HepG2 (cell line): ENCODE measurements around the gene ZNF48. TPM values are rescaled to one million over a fixed set of nuclear protein-coding genes. Genes with fewer than 3 reads are reported as not detected.
A peak's percentile ranks its signal among the peaks of the same experiment; 100 is the strongest.

ENCODE experiments used
- AGO2 ChIP-seq: fragments of 200-400 bp; formaldehyde crosslinking; optimal IDR thresholded peaks from 2 replicates; pipeline ENCODE3; 2017; ENCODE audit warnings: mild to moderate bottlenecking, low read depth, low read length, moderate library complexity
- ARNT2 ChIP-seq: sonication (generic); formaldehyde crosslinking; IDR thresholded peaks from 2 replicates; pipeline ENCODE4 v1.8.0; 2022; ENCODE audit warnings: mild to moderate bottlenecking, low read depth, missing genetic modification reagents, moderate library complexity
- ATF7 ChIP-seq, 2 experiments: fragments of 450-650 bp in 1 of 2; sonication (generic) in 1 of 2; formaldehyde crosslinking in 1 of 2; IDR thresholded peaks; 2 replicates each; pipeline versions ENCODE4 v1.4.0 to v1.6.1; 2016 to 2020; ENCODE audit warnings: antibody characterized with exemption in 1 of 2, mild to moderate bottlenecking in 1 of 2, missing genetic modification reagents in 1 of 2
- FOXK1 ChIP-seq: sonication (generic); formaldehyde crosslinking; IDR thresholded peaks from 2 replicates; pipeline ENCODE4 v1.4.0; 2020; ENCODE audit warnings: low read depth, missing genetic modification reagents, borderline replicate concordance
- MIXL1 ChIP-seq: IDR thresholded peaks from 2 replicates; pipeline ENCODE4 v1.6.1; 2016
- NFKB2 ChIP-seq: sonication (generic); formaldehyde crosslinking; IDR thresholded peaks from 2 replicates; pipeline ENCODE4 v1.4.0; 2020; ENCODE audit warnings: missing genetic modification reagents, borderline replicate concordance
- PCBP1 ChIP-seq: fragments of 200-400 bp; formaldehyde crosslinking; IDR thresholded peaks from 2 replicates; pipeline ENCODE4 v1.6.1; 2017; ENCODE audit warnings: mild to moderate bottlenecking, low read depth, low read length, borderline replicate concordance
- POLR2AphosphoS5 ChIP-seq: IDR thresholded peaks from 2 replicates; pipeline ENCODE4 v1.6.1; 2012; ENCODE audit warnings: low read depth, low read length
- ZBTB7B ChIP-seq: sonication (generic); formaldehyde crosslinking; IDR thresholded peaks from 2 replicates; pipeline ENCODE4 v1.4.0; 2020; ENCODE audit warnings: missing genetic modification reagents
- ZNF251 ChIP-seq: sonication (generic); formaldehyde crosslinking; IDR thresholded peaks from 2 replicates; pipeline ENCODE4 v1.9.0; 2021; ENCODE audit warnings: mild to moderate bottlenecking, missing genetic modification reagents
- ZNF547 ChIP-seq: sonication (generic); formaldehyde crosslinking; IDR thresholded peaks from 2 replicates; pipeline ENCODE4 v1.5.1; 2020; ENCODE audit warnings: mild to moderate bottlenecking, missing genetic modification reagents
- ZNF724P ChIP-seq: sonication (generic); formaldehyde crosslinking; IDR thresholded peaks from 2 replicates; pipeline ENCODE4 v1.8.0; 2022; ENCODE audit warnings: missing genetic modification reagents, borderline replicate concordance
- ZSCAN31 ChIP-seq: sonication (generic); formaldehyde crosslinking; IDR thresholded peaks from 2 replicates; pipeline ENCODE4 v1.5.0; 2020; ENCODE audit warnings: low read depth, mild to moderate bottlenecking, missing genetic modification reagents
- polyA plus RNA-seq, 8 experiments: library from polyadenylated mRNA; depleted of rRNA in 3 of 8; stranded (reverse) in 7 of 8; unstranded in 1 of 8; fragments of >200 nt; fragmentation: Illumina TruSeq in 4 of 8; extraction: Trizol in 4 of 8; gene quantifications; 2 replicates each; pipeline versions ENCODE4 v1.2.1 to v1.2.3, GENCODE V29; 2011 to 2016; ENCODE audit warnings: low read depth in 4 of 8, missing spikeins in 1 of 8, mixed read lengths in 1 of 8; ENCODE audit not compliant: insufficient read depth in 1 of 8
- total RNA-seq, 5 experiments: library from RNA; depleted of rRNA; stranded (reverse); fragments of >200 nt; fragmentation: Illumina TruSeq; extraction: Trizol; gene quantifications; 2 replicates each; pipeline ENCODE4 v1.2.3, GENCODE V29; 2016; ENCODE audit warnings: low read depth in 1 of 5
- TF ChIP-seq, protein P1 (sequence below): sonication (generic); formaldehyde crosslinking; IDR thresholded peaks from 2 replicates; pipeline ENCODE4 v1.5.0; 2020; ENCODE audit warnings: mild to moderate bottlenecking, missing genetic modification reagents
- TF ChIP-seq, protein P2 (sequence below): sonication (generic); formaldehyde crosslinking; IDR thresholded peaks from 2 replicates; pipeline ENCODE4 v1.4.0; 2020; ENCODE audit warnings: missing genetic modification reagents, borderline replicate concordance
- TF ChIP-seq, protein P3 (sequence below): conservative IDR thresholded peaks from 2 replicates; pipeline ENCODE4 v1.6.1; 2018; ENCODE audit warnings: missing genetic modification reagents
- TF ChIP-seq, protein P4 (sequence below): IDR thresholded peaks from 2 replicates; pipeline ENCODE4 v1.6.1; 2012; ENCODE audit warnings: inconsistent platforms
- TF ChIP-seq, protein P5 (sequence below): sonication (generic); formaldehyde crosslinking; IDR thresholded peaks from 2 replicates; pipeline ENCODE4 v1.5.1; 2020; ENCODE audit warnings: mild to moderate bottlenecking, missing genetic modification reagents, borderline replicate concordance
- TF ChIP-seq, protein P6 (sequence below): sonication (generic); formaldehyde crosslinking; IDR thresholded peaks from 2 replicates; pipeline ENCODE4 v1.9.0; 2022; ENCODE audit warnings: missing genetic modification reagents, mild to moderate bottlenecking, borderline replicate concordance

Gene ZNF48
- total and polyA plus RNA-seq, 2 of the 13 experiments (the other 11 are each of a cell fraction or from before 2014, with no cell fraction given) = 9.9 to 12.3 TPM

DNA sequence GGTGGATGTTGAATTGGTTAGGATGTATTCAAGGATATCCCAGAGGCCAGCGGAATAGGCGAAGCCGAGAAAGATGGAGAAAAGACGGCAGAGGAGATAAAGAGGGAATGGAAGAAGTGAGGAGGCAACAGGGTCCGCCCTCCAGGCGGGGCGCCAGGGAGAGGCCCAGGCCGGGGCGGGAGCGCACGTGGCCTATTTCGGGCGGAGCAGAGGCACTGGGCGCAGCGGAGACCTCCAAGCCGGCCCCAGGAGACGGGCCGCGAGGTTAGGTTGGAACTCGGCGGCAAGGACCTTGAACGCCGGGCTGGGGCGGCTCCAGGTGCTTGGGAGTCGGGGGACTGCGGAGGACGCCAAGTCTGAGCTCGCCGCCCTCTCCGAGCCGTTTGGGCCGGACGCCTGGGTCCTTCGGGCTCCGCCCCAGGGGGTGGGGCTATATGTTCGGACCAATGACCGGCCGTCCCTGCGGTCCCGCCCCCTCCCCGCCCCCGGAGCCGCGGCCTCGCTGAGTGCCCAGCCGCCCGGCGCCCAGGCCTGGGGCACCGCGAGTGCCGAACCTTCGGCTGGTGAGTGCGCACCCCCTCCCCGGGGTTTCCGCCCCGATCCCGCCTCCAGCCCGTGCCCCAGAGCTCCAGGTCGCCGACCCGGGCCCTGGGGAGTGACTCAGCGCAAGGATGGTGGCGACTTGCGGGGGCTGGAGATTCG, 12.0 kb downstream of the ZNF48 start, which contains the start of gene ZNF771 (continued):
- TF ChIP-seq AGO2 (peak; percentile 85), ZNF724P (CRISPR knock-in tag) (peak; percentile 92; the same call in 1 of the 2 replicates), ATF7 (IDR thresholded peaks at IDR 0.05) (no peak), ATF7 (CRISPR knock-in tag; IDR thresholded peaks at IDR 0.05) (0 out of 2 replicates have a peak, but pooled peaks have one; percentile 11), PCBP1 (peak; percentile 77; the same call in 1 of the 2 replicates), POLR2AphosphoS5 (peak; percentile 80), ZBTB7B (CRISPR knock-in tag) (peak; percentile 77), ZNF251 (CRISPR knock-in tag) (no peak), ZSCAN31 (CRISPR knock-in tag) (peak; percentile 95), ARNT2 (CRISPR knock-in tag) (peak; percentile 53; the same call in 1 of the 2 replicates), ZNF547 (CRISPR knock-in tag) (peak; percentile 98), MIXL1 (CRISPR knock-in tag) (no peak), FOXK1 (peak; percentile 24; the same call in 1 of the 2 replicates), NFKB2 (CRISPR knock-in tag) (peak; percentile 91; the same call in 1 of the 2 replicates)
- TF ChIP-seq, protein P1, sequence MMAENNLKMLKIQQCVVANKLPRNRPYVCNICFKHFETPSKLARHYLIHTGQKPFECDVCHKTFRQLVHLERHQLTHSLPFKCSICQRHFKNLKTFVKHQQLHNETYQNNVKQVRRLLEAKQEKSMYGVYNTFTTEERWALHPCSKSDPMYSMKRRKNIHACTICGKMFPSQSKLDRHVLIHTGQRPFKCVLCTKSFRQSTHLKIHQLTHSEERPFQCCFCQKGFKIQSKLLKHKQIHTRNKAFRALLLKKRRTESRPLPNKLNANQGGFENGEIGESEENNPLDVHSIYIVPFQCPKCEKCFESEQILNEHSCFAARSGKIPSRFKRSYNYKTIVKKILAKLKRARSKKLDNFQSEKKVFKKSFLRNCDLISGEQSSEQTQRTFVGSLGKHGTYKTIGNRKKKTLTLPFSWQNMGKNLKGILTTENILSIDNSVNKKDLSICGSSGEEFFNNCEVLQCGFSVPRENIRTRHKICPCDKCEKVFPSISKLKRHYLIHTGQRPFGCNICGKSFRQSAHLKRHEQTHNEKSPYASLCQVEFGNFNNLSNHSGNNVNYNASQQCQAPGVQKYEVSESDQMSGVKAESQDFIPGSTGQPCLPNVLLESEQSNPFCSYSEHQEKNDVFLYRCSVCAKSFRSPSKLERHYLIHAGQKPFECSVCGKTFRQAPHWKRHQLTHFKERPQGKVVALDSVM (CRISPR knock-in tag) = peak; percentile 77
- TF ChIP-seq, protein P2, sequence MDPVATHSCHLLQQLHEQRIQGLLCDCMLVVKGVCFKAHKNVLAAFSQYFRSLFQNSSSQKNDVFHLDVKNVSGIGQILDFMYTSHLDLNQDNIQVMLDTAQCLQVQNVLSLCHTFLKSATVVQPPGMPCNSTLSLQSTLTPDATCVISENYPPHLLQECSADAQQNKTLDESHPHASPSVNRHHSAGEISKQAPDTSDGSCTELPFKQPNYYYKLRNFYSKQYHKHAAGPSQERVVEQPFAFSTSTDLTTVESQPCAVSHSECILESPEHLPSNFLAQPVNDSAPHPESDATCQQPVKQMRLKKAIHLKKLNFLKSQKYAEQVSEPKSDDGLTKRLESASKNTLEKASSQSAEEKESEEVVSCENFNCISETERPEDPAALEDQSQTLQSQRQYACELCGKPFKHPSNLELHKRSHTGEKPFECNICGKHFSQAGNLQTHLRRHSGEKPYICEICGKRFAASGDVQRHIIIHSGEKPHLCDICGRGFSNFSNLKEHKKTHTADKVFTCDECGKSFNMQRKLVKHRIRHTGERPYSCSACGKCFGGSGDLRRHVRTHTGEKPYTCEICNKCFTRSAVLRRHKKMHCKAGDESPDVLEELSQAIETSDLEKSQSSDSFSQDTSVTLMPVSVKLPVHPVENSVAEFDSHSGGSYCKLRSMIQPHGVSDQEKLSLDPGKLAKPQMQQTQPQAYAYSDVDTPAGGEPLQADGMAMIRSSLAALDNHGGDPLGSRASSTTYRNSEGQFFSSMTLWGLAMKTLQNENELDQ (CRISPR knock-in tag) = peak; percentile 12; the same call in 1 of the 2 replicates
- TF ChIP-seq, protein P3, sequence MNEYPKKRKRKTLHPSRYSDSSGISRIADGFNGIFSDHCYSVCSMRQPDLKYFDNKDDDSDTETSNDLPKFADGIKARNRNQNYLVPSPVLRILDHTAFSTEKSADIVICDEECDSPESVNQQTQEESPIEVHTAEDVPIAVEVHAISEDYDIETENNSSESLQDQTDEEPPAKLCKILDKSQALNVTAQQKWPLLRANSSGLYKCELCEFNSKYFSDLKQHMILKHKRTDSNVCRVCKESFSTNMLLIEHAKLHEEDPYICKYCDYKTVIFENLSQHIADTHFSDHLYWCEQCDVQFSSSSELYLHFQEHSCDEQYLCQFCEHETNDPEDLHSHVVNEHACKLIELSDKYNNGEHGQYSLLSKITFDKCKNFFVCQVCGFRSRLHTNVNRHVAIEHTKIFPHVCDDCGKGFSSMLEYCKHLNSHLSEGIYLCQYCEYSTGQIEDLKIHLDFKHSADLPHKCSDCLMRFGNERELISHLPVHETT (CRISPR knock-in tag) = peak; percentile 71; the same call in 1 of the 2 replicates
- TF ChIP-seq, protein P4, sequence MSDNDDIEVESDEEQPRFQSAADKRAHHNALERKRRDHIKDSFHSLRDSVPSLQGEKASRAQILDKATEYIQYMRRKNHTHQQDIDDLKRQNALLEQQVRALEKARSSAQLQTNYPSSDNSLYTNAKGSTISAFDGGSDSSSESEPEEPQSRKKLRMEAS = peak; percentile 97
- TF ChIP-seq, protein P5, sequence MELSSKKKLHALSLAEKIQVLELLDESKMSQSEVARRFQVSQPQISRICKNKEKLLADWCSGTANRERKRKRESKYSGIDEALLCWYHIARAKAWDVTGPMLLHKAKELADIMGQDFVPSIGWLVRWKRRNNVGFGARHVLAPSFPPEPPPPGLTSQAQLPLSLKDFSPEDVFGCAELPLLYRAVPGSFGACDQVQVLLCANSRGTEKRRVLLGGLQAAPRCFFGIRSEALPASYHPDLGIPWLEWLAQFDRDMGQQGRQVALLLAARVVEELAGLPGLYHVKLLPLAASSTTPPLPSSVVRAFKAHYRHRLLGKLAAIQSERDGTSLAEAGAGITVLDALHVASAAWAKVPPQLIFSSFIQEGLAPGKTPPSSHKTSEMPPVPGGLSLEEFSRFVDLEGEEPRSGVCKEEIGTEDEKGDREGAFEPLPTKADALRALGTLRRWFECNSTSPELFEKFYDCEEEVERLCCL (CRISPR knock-in tag) = no peak
- TF ChIP-seq, protein P6, sequence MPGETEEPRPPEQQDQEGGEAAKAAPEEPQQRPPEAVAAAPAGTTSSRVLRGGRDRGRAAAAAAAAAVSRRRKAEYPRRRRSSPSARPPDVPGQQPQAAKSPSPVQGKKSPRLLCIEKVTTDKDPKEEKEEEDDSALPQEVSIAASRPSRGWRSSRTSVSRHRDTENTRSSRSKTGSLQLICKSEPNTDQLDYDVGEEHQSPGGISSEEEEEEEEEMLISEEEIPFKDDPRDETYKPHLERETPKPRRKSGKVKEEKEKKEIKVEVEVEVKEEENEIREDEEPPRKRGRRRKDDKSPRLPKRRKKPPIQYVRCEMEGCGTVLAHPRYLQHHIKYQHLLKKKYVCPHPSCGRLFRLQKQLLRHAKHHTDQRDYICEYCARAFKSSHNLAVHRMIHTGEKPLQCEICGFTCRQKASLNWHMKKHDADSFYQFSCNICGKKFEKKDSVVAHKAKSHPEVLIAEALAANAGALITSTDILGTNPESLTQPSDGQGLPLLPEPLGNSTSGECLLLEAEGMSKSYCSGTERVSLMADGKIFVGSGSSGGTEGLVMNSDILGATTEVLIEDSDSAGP = peak; percentile 88
